ENCODE data around the gene TENT5C.

The TENT5C gene

GRCh38 chr1:117622726-117623125, 16.9 kb downstream of the TENT5C start:
- H3K9me3 ChIP-seq (ENCODE audit: control insufficient read depth, insufficient read depth, low read depth, low read length): no peaks in the 10 kb centered on the region
- H3K36me3 ChIP-seq (ENCODE audit: control insufficient read depth in 2 of 2, insufficient read depth in 1 of 2, low read length in 2 of 2): peaks cover 0 to 18% of the 10 kb centered on the region in 2 experiments; a peak in 1 of 3 replicates
- ChIA-PET POLR2A (no interaction called here), CTCF (interaction anchor here (1.4 kb wide), 1 partner anchor 12 kb away, joined by 3 read pairs; no protein-coding TSS in a partner anchor)
- no peak for TF ChIP-seq ZNF366 (tag by site-specific recombination; conservative IDR thresholded peaks at IDR 0.05)
- no peak for TF ChIP-seq ZNF670 (tag by site-specific recombination; IDR thresholded peaks at IDR 0.05; ENCODE audit: low read depth)
- TF ChIP-seq ZNF837 (tag by site-specific recombination; IDR thresholded peaks at IDR 0.05): no peak
- no peak for TF ChIP-seq ZNF202 (tag by site-specific recombination; IDR thresholded peaks at IDR 0.05; ENCODE audit: borderline replicate concordance)
- no peak for TF ChIP-seq ZNF843 (tag by site-specific recombination; IDR thresholded peaks at IDR 0.05)
- TF ChIP-seq ZNF155 (tag by site-specific recombination; IDR thresholded peaks at IDR 0.05): no peak
- no peak for TF ChIP-seq ZSCAN16 (tag by site-specific recombination; IDR thresholded peaks at IDR 0.05)
- TF ChIP-seq PATZ1 (tag by site-specific recombination; IDR thresholded peaks at IDR 0.05): no peak
- no peak for TF ChIP-seq ZFP69B (tag by site-specific recombination; IDR thresholded peaks at IDR 0.05)
- TF ChIP-seq ZBTB8A (tag by site-specific recombination; IDR thresholded peaks at IDR 0.05): no peak
- TF ChIP-seq ZNF148 (tag by site-specific recombination; IDR thresholded peaks at IDR 0.05; ENCODE audit: borderline replicate concordance): no peak
- TF ChIP-seq ZNF791 (tag by site-specific recombination; IDR thresholded peaks at IDR 0.05): no peak
- TF ChIP-seq ZNF473 (tag by site-specific recombination; IDR thresholded peaks at IDR 0.05): no peak
- no peak for TF ChIP-seq ZNF555 (tag by site-specific recombination; conservative IDR thresholded peaks at IDR 0.05)
- no peak for TF ChIP-seq KLF17 (tag by site-specific recombination; IDR thresholded peaks at IDR 0.05)
- no peak for TF ChIP-seq ZNF2 (tag by site-specific recombination; IDR thresholded peaks at IDR 0.05)
- no peak for TF ChIP-seq OSR2 (tag by site-specific recombination; IDR thresholded peaks at IDR 0.05)
- TF ChIP-seq ZNF645 (tag by site-specific recombination; IDR thresholded peaks at IDR 0.05): no peak
- TF ChIP-seq ZNF350 (tag by site-specific recombination; IDR thresholded peaks at IDR 0.05): no peak
- TF ChIP-seq ZNF664 (tag by site-specific recombination; IDR thresholded peaks at IDR 0.05): no peak
- no peaks in the 10 kb centered on the region for H3K4me1 ChIP-seq (ENCODE audit: control insufficient read depth, insufficient read depth, low read length)
- H3K4me3 ChIP-seq (ENCODE audit: low read depth, low read length): no peak overlapping the region
- H3K27ac ChIP-seq (ENCODE audit: extremely low read depth, low read depth, low read length): no peak overlapping the region

GRCh38 chr1:117623141-117623540, 17.3 kb downstream of the TENT5C start:
- Histone ChIP-seq H3K4me1 (ENCODE audit: control insufficient read depth, insufficient read depth, low read length) (no peaks in the 10 kb centered on the region), H3K4me3 (ENCODE audit: low read depth, low read length) (no peak overlapping the region), H3K9me3 (ENCODE audit: control insufficient read depth, insufficient read depth, low read depth, low read length) (no peaks in the 10 kb centered on the region), H3K27ac (ENCODE audit: extremely low read depth, low read depth, low read length) (no peak overlapping the region), H3K36me3 (ENCODE audit: control insufficient read depth in 2 of 2, insufficient read depth in 1 of 2, low read length in 2 of 2) (peaks cover 0 to 18% of the 10 kb centered on the region in 2 experiments; a peak in 1 of 3 replicates)
- POLR2A ChIA-PET: no interaction called here
- CTCF ChIA-PET: interaction anchor here (0.6 kb wide), 1 partner anchor 106 kb away, joined by 3 read pairs; no protein-coding TSS in a partner anchor
- TF ChIP-seq ZNF416 (tag by site-specific recombination; IDR thresholded peaks at IDR 0.05) (no peak), ZNF621 (tag by site-specific recombination; IDR thresholded peaks at IDR 0.05) (no peak), ZNF157 (tag by site-specific recombination; IDR thresholded peaks at IDR 0.05) (no peak), ZNF398 (tag by site-specific recombination; IDR thresholded peaks at IDR 0.05) (no peak), ZEB2 (tag by site-specific recombination; IDR thresholded peaks at IDR 0.05) (no peak), ZNF624 (tag by site-specific recombination; IDR thresholded peaks at IDR 0.05) (no peak), ZFP69B (tag by site-specific recombination; IDR thresholded peaks at IDR 0.05) (no peak)

Measured in HEK293 (cell line).